HCT116 (cell line): Measurements from ENCODE around the gene SSTR5. TPM values are rescaled to one million over a fixed set of nuclear protein-coding genes. Genes with fewer than 3 reads are reported as not detected.
A peak's percentile ranks its signal among the peaks of the same experiment; 100 is the strongest.

Experiments used
- ATAC-seq: fragments of 200-7000 bp; cut with Tn5 transposase; 2 replicates; pipeline ENCODE4 v1.9.1; 2020; ENCODE audit warnings: mild to moderate bottlenecking, moderate library complexity
- BruUV-seq: library from RNA; stranded (reverse); fragments of 400-500 nt; replicated peaks from 2 replicates; lab custom pipeline; 2021; lab: Mats Ljungman, UMichigan
- CTCF ChIA-PET: fragments of 300-600 bp; sonication (Branson Sonifier 250); formaldehyde crosslinking; loops from one replicate; lab custom pipeline; 2021; ENCODE audit warnings: antibody characterized with exemption; lab: Charles Lee
- POLR2A ChIA-PET: fragments of 300-600, 350-600 bp; sonication (Branson Sonifier 250); formaldehyde crosslinking; loops from one replicate; lab custom pipeline; 2021; ENCODE audit warnings: antibody characterized with exemption; lab: Charles Lee
- RAD21 ChIA-PET, 2 experiments: fragments of 300-600 bp; sonication (Branson Sonifier 250); formaldehyde crosslinking; loops; one replicate each; lab custom pipeline; 2023; ENCODE audit warnings: low total read pairs in 2 of 2; ENCODE audit not compliant: uncharacterized antibody in 2 of 2, unreplicated experiment in 2 of 2, low non-redundant PET in 1 of 2; lab: Charles Lee
- DNase-seq: peaks from one replicate; pipeline ENCODE4 v3.0.0-alpha.2; 2010; ENCODE audit warnings: low read depth, low spot score
- H2AFZ ChIP-seq: fragments of 200-600 bp; shearing (Covaris generic), sonication (generic); 2 replicates; pipeline ENCODE4 v1.6.1; 2017; ENCODE audit warnings: low read depth, mixed run types, mixed read lengths, antibody characterized with exemption, low read length; ENCODE audit not compliant: poor library complexity, severe bottlenecking
- H3K27ac ChIP-seq: 2 replicates; pipeline ENCODE4 v1.5.1; 2012; ENCODE audit warnings: low read depth, low read length
- H3K27me3 ChIP-seq: fragments of 200-600 bp; sonication (generic); 2 replicates; pipeline ENCODE4 v1.6.1; 2016; ENCODE audit warnings: mixed run types, low read length, mixed read lengths; ENCODE audit not compliant: insufficient read depth
- H3K36me3 ChIP-seq, 2 experiments: fragments of 200-500 bp in 1 of 2; fragments of 200-600 bp in 1 of 2; sonication (Bioruptor generic) in 1 of 2; sonication (generic) in 1 of 2; 2 replicates each; pipeline versions ENCODE4 v1.5.1 to v1.6.1; 2014 to 2016; ENCODE audit warnings: low read length in 2 of 2, inconsistent platforms in 1 of 2, mixed read lengths in 1 of 2, mixed run types in 1 of 2; ENCODE audit not compliant: insufficient read depth in 2 of 2, control insufficient read depth in 1 of 2
- H3K4me1 ChIP-seq, 2 experiments: fragments of 200-600 bp in 1 of 2; sonication (generic) in 1 of 2; 2 replicates each; pipeline versions ENCODE4 v1.5.1 to v1.6.1; 2012 to 2017; ENCODE audit warnings: low read length in 2 of 2, inconsistent platforms in 1 of 2, mild to moderate bottlenecking in 1 of 2, mixed read lengths in 1 of 2, mixed run types in 1 of 2, moderate library complexity in 1 of 2; ENCODE audit not compliant: insufficient read depth in 2 of 2, control insufficient read depth in 1 of 2
- H3K4me2 ChIP-seq: fragments of 200-600 bp; sonication (generic); 2 replicates; pipeline ENCODE4 v1.6.1; 2017; ENCODE audit warnings: mixed run types, low read length, mixed read lengths
- H3K4me3 ChIP-seq, 2 experiments: fragments of 200-600 bp in 1 of 2; sonication (generic) in 1 of 2; replicated peaks in 1 of 2; 2 replicates each; pipeline ENCODE4 v1.5.1; 2011 to 2016; ENCODE audit warnings: low read length in 2 of 2, control low read depth in 1 of 2, low read depth in 1 of 2, mild to moderate bottlenecking in 1 of 2, mixed read lengths in 1 of 2, mixed run types in 1 of 2
- H3K79me2 ChIP-seq: fragments of 200-600 bp; sonication (generic); 2 replicates; pipeline ENCODE4 v1.6.1; 2017; ENCODE audit warnings: mild to moderate bottlenecking, mixed run types, low read length, moderate library complexity, mixed read lengths; ENCODE audit not compliant: insufficient read depth
- H3K9ac ChIP-seq: fragments of 200-600 bp; sonication (generic); 2 replicates; pipeline ENCODE4 v1.6.1; 2016; ENCODE audit warnings: low read length, mixed read lengths
- H3K9me2 ChIP-seq: fragments of 200-600 bp; sonication (generic), shearing (Covaris generic); 2 replicates; pipeline ENCODE4 v1.6.1; 2017; ENCODE audit warnings: mixed run types, mild to moderate bottlenecking, moderate library complexity; ENCODE audit not compliant: insufficient read depth
- H3K9me3 ChIP-seq, 2 experiments: fragments of 200-500 bp in 1 of 2; fragments of 200-600 bp in 1 of 2; sonication (Bioruptor generic) in 1 of 2; sonication (generic) in 1 of 2; 2 replicates each; pipeline ENCODE4 v1.6.1; 2014 to 2017; ENCODE audit warnings: low read length in 2 of 2, mixed read lengths in 2 of 2, inconsistent platforms in 1 of 2, low read depth in 1 of 2, mild to moderate bottlenecking in 1 of 2, mixed run types in 1 of 2, moderate library complexity in 1 of 2; ENCODE audit not compliant: control insufficient read depth in 1 of 2, insufficient read depth in 1 of 2
- H4K20me1 ChIP-seq: fragments of 200-600 bp; sonication (generic), shearing (Covaris generic); 2 replicates; pipeline ENCODE4 v1.6.1; 2017; ENCODE audit warnings: mixed run types, mild to moderate bottlenecking, moderate library complexity; ENCODE audit not compliant: insufficient read depth
- CBX3 ChIP-seq: IDR thresholded peaks from 2 replicates; pipeline ENCODE4 v1.6.1; 2012; ENCODE audit warnings: low read depth
- EGR1 ChIP-seq: IDR thresholded peaks from 2 replicates; pipeline ENCODE4 v1.6.1; 2012; ENCODE audit warnings: low read depth
- ELF1 ChIP-seq: IDR thresholded peaks from 2 replicates; pipeline ENCODE4 v1.6.1; 2012; ENCODE audit warnings: low read depth, borderline replicate concordance
- EZH2phosphoT487 ChIP-seq: fragments of 200-600 bp; IDR thresholded peaks from 2 replicates; pipeline ENCODE4 v1.6.1; 2018; ENCODE audit warnings: antibody characterized with exemption, borderline replicate concordance
- FOSL1 ChIP-seq: IDR thresholded peaks from 2 replicates; pipeline ENCODE4 v1.6.1; 2012; ENCODE audit warnings: low read depth
- POLR2AphosphoS5 ChIP-seq: IDR thresholded peaks from 2 replicates; pipeline ENCODE4 v1.6.1; 2011; ENCODE audit warnings: mild to moderate bottlenecking, low read depth, low read length, moderate library complexity
- RAD21 ChIP-seq: IDR thresholded peaks from 2 replicates; pipeline ENCODE4 v1.6.1; 2012; ENCODE audit warnings: low read depth, mild to moderate bottlenecking
- SP1 ChIP-seq: IDR thresholded peaks from 2 replicates; pipeline ENCODE4 v1.6.1; 2012; ENCODE audit warnings: low read depth
- TCF7L2 ChIP-seq: IDR thresholded peaks from 2 replicates; pipeline ENCODE4 v1.7.0; 2011; ENCODE audit warnings: borderline replicate concordance, inconsistent platforms; ENCODE audit not compliant: insufficient read depth, insufficient read length; ENCODE audit errors: extremely low read depth
- ZFX ChIP-seq: fragments of 450-650 bp; IDR thresholded peaks from 2 replicates; pipeline ENCODE4 v1.6.1; 2017
- intact Hi-C: fragments of 100-400 bp; cut with micrococcal nuclease; formaldehyde crosslinking; loops from 2 replicates; pipeline ENCODE4 v1.10.0; 2022
- total RNA-seq: library from RNA; stranded (reverse); gene quantifications from one replicate; pipeline ENCODE4 v1.2.1, GENCODE V29; 2021; ENCODE audit not compliant: unreplicated experiment
- TF ChIP-seq, protein P1 (sequence below), 3 experiments: fragments of 200-600 bp in 1 of 3; sonication (generic) in 1 of 3; IDR thresholded peaks in 2 of 3; conservative IDR thresholded peaks in 1 of 3; 2 replicates each; pipeline ENCODE4 v1.5.1; 2012 to 2017; ENCODE audit warnings: low read depth in 2 of 3, low read length in 2 of 3, antibody characterized with exemption in 1 of 3, borderline replicate concordance in 1 of 3, control low read depth in 1 of 3, mild to moderate bottlenecking in 1 of 3, mixed read lengths in 1 of 3, mixed run types in 1 of 3, moderate library complexity in 1 of 3; ENCODE audit not compliant: insufficient read depth in 1 of 3

The SSTR5 gene
- total RNA-seq, 1 experiment from 2014 or later, result 7.2 TPM

DNA sequence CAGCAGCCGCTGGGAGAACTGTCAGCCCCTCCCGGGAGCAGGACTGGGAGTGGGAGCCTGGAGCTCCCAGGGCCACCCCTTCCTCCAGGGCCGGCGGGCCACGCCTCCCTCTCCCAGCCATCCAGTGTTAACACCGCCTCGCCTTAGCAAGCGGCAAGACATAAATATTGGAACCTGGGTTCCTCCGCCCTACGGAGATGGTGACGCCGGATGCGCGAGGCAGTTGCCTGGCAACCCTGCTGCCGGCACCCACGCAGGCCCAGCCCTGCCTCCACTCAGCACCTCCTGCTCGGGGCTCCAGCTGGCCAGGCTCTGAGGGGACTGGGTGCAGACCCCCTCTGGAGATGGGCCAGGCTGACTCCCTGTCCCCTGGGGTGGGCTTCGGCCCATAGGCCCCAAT is 52.9 kb downstream of the SSTR5 start:
- Histone ChIP-seq H3K9me2 (no peaks in the 10 kb centered on the region), H3K4me1 (peaks cover 12 to 13% of the 10 kb centered on the region in 2 experiments; a peak in 3 of 4 replicates), H2AFZ (no peak overlapping the region), H3K9ac (no peak overlapping the region), H3K36me3 (no peaks in the 10 kb centered on the region), H3K27me3 (no peaks in the 10 kb centered on the region), H3K4me3 (no peak overlapping the region), H3K79me2 (no peaks in the 10 kb centered on the region), H4K20me1 (no peaks in the 10 kb centered on the region), H3K27ac (no peak overlapping the region; the same call in 1 of the 2 replicates), H3K9me3 (no peaks in the 10 kb centered on the region), H3K4me2 (peak overlapping the region; percentile 41)
- DNase-seq (peak; percentile 43), ATAC-seq (peak; percentile 90)
- BruUV-seq, result no TSS peak
- CTCF ChIA-PET, result interaction anchor here (1.2 to 1.5 kb wide), 2 partner anchors 22 to 68 kb away, joined by 3 read pairs; no protein-coding TSS in a partner anchor
- intact Hi-C loops, result no loop called here
- TF ChIP-seq RAD21 (no peak), FOSL1 (no peak), ELF1 (no peak), TCF7L2 (no peak), EZH2phosphoT487 (no peak), POLR2AphosphoS5 (no peak), SP1 (no peak), ZFX (no peak), EGR1 (no peak; the same call in 1 of the 2 replicates), CBX3 (no peak)
- TF ChIP-seq, protein P1, sequence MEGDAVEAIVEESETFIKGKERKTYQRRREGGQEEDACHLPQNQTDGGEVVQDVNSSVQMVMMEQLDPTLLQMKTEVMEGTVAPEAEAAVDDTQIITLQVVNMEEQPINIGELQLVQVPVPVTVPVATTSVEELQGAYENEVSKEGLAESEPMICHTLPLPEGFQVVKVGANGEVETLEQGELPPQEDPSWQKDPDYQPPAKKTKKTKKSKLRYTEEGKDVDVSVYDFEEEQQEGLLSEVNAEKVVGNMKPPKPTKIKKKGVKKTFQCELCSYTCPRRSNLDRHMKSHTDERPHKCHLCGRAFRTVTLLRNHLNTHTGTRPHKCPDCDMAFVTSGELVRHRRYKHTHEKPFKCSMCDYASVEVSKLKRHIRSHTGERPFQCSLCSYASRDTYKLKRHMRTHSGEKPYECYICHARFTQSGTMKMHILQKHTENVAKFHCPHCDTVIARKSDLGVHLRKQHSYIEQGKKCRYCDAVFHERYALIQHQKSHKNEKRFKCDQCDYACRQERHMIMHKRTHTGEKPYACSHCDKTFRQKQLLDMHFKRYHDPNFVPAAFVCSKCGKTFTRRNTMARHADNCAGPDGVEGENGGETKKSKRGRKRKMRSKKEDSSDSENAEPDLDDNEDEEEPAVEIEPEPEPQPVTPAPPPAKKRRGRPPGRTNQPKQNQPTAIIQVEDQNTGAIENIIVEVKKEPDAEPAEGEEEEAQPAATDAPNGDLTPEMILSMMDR (IDR thresholded peaks at IDR 0.05 in 2 of 3, conservative IDR thresholded peaks at IDR 0.05 in 1 of 3; ENCODE audit: borderline replicate concordance in 1 of 3, insufficient read depth in 1 of 3, low read depth in 2 of 3, low read length in 2 of 3), result no peak
- POLR2A ChIA-PET, result no interaction called here
- RAD21 ChIA-PET, result no interaction called here
